Measurements from ENCODE around the gene DDHD1.

- TF ChIP-seq EZH2 (IDR thresholded peaks at IDR 0.05; ENCODE audit: insufficient read depth, poor library complexity, severe bottlenecking) (no peak), EZH2phosphoT487 (IDR thresholded peaks at IDR 0.05; ENCODE audit: insufficient read depth, low read depth) (no peak)
Observed at GRCh38 chr14:53047307-53048069, 105.6 kb downstream of the DDHD1 start.

Measured in GM23248 (cell line).